ENCODE measurements around the gene MLLT6.

DNA sequence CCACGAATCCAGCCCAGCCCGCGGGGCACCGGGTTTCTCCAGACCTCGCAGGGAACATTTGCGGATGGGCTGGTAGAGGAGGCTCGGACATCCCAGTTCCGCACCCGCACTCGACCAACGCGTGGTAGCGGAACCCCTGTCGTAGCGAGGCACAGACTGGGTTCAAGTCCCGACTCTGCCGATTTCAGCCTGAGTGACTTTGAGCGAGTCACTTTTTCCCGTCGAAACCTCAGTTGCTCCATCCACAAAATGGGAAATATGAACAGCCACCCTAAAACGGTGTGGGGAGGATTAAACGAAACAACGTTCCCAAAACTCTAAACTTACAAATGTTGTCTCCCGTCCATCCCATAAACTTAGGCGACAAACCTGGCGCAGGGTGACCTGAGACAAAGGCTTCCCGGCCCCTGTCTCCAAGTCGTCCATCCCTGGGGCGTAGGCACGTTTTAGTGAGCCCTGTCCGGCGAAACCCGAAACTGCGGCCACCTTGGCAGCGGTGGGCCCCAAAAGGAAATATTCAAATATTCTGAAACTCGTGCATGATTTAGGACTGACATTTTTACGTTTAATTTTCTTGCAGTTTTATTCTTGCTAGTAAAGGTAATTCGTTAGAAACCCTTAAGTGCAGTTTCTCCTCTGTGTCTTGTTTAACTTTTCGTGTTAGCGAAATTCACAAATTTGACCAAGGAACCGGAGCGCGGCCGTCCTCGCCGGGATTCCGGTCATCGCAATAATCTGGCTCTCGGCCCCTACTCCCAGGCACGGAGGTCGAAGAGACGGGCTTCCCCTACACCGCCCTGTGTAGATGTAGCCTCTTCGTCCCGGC is 1.9 kb upstream of the MLLT6 start:
- TF ChIP-seq POLR2AphosphoS5 (IDR thresholded peaks at IDR 0.05) (no peak), EP300 (IDR thresholded peaks at IDR 0.05; ENCODE audit: low read depth) (no peak)
